Activated T-helper 17 cell treated with anti-CD3 and anti-CD28 coated beads, Interleukin-2, amount 50 U/mL, for 72 hours (primary cell): Measurements from ENCODE around the gene AGBL1. TPM values are rescaled to one million over a fixed set of nuclear protein-coding genes. Genes with fewer than 3 reads are reported as not detected.
A peak's percentile ranks its signal among the peaks of the same experiment; 100 is the strongest.

ENCODE experiments used
- ATAC-seq: fragments of 150-1000 bp; cut with Tn5 transposase; replicated peaks from 2 replicates; pipeline ENCODE4 v1.10.0; 2021; ENCODE audit warnings: mild to moderate bottlenecking, moderate library complexity
- H3K27ac Mint-ChIP-seq: one replicate; pipeline ENCODE4 v1.8.0; 2022; ENCODE audit warnings: mixed read lengths
- H3K27me3 Mint-ChIP-seq: one replicate; pipeline ENCODE4 v1.8.0; 2022; ENCODE audit warnings: mixed read lengths
- H3K36me3 Mint-ChIP-seq: one replicate; pipeline ENCODE4 v1.8.0; 2022; ENCODE audit warnings: low read depth, mild to moderate bottlenecking, mixed read lengths
- H3K4me1 Mint-ChIP-seq: one replicate; pipeline ENCODE4 v1.8.0; 2022; ENCODE audit warnings: mixed read lengths
- H3K4me3 Mint-ChIP-seq: one replicate; pipeline ENCODE4 v1.8.0; 2022; ENCODE audit warnings: mild to moderate bottlenecking, mixed read lengths
- H3K9me3 Mint-ChIP-seq: one replicate; pipeline ENCODE4 v1.8.0; 2022; ENCODE audit warnings: mixed read lengths
- total RNA-seq, 2 donors: library from RNA; stranded (reverse); gene quantifications; one replicate each; pipeline ENCODE4 v1.2.3, GENCODE V29; 2022

AGBL1 gene
- total RNA-seq, 2 donors from 2014 or later = 0.19 TPM; not detected in 1

DNA sequence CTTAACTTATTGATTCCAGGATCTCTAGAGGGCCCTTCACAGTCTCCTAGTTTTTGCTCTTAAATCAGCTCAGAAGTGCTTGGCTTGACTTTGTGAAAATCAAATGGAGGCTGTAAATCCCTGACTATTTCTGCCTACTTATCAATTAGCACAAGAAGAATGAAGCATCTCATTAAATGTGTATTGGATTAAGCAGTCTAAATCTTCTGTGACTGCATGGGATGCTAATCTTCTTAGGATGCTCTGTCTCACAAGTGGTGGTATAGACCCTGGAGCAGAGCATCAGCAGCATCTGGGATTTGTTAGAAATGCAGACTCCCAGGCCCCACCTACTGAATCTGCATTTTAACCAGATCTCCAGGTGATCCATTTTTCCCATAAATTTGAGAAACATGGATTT lies 488.7 kb downstream of the AGBL1 start:
- Mint-ChIP-seq H3K27me3 (peaks cover 3% of the 10 kb centered on the region), H3K9me3 (peaks cover 5% of the 10 kb centered on the region), H3K4me3 (no peak overlapping the region), H3K27ac (no peak overlapping the region), H3K36me3 (no peaks in the 10 kb centered on the region), H3K4me1 (peaks cover 8% of the 10 kb centered on the region)
- no peak for ATAC-seq

DNA sequence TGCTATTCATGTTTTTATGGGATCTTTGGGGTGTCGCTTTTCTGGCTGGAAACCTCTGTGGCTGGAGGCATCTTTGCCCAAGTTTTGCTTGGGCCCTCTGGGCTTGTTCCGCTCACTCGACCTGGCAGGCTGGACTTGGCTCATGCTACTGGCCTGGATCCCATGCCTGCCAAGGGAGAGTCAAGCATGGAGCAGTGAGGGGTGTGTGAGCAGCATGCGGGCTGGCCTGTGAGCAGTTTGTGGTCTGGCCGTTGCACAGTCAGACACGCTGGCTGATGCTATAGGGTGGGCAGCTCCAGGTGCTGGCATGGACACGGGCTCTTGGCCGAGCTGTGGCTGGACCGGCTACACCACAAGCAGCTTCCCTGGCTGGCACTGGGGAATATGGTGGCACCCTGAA lies 491.1 kb downstream of the AGBL1 start:
- peaks cover 16% of the 10 kb centered on the region for H3K4me1 Mint-ChIP-seq
- no peak overlapping the region for H3K4me3 Mint-ChIP-seq
- H3K36me3 Mint-ChIP-seq = no peaks in the 10 kb centered on the region
- H3K27ac Mint-ChIP-seq = no peak overlapping the region
- no peak for ATAC-seq
- peaks cover 3% of the 10 kb centered on the region for H3K27me3 Mint-ChIP-seq
- H3K9me3 Mint-ChIP-seq = no peaks in the 10 kb centered on the region

DNA sequence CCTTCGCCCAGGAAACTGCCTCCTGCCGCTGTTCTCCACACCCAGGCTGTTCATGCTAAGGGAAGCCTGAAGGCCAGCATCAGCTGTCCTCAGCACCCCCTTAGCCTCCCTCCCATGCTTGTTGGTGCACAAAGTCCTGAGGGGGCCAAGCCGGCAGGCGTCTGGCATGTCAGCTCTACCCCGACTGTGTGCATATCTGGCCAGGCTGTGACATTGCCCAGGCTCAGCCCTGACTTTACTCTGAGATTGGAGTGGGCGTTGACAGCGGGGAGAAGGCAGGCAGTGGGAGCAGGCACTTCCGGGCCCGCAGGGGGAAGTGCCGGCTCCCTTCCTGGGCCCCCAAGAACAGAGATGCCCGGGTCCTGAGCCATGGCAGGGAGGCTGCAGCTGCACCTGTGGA lies 492.2 kb downstream of the AGBL1 start:
- no peaks in the 10 kb centered on the region for H3K36me3 Mint-ChIP-seq

DNA sequence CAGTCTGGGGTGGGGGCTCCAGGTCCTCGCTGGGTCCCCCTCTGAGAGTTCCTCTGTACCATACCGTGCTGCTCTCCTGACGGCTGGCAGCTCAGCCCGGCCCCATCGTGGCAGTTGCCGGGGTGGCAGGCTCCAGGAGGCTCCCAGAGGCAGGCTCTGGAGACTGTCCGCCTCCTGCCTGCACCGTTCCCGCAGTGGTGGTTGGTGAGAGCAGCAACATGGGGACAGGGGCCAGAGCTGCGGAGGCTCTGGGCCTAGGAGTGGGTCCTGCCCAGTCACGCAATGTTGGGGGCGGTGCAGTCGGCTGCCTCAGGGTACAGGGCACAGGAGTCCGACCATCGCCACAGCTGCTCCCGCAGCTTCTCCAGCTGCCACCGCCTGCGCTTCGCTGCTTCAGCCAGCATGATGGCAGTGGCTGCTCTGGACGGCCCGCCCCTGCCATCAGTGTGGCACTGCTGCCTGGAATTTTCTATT lies 492.7 kb downstream of the AGBL1 start:
- no peaks in the 10 kb centered on the region for H3K36me3 Mint-ChIP-seq
- H3K27ac Mint-ChIP-seq = no peak overlapping the region
- ATAC-seq = no peak
- peaks cover 12% of the 10 kb centered on the region for H3K4me1 Mint-ChIP-seq
- H3K9me3 Mint-ChIP-seq = peaks cover 7% of the 10 kb centered on the region
- peaks cover 3% of the 10 kb centered on the region for H3K27me3 Mint-ChIP-seq
- no peak overlapping the region for H3K4me3 Mint-ChIP-seq

More for the DNA sequence above, 492.2 kb downstream of the AGBL1 start:
- ATAC-seq = no peak
- peaks cover 3% of the 10 kb centered on the region for H3K27me3 Mint-ChIP-seq
- no peak overlapping the region for H3K27ac Mint-ChIP-seq
- H3K4me1 Mint-ChIP-seq = peaks cover 12% of the 10 kb centered on the region
- peaks cover 4% of the 10 kb centered on the region for H3K9me3 Mint-ChIP-seq
- no peak overlapping the region for H3K4me3 Mint-ChIP-seq

DNA sequence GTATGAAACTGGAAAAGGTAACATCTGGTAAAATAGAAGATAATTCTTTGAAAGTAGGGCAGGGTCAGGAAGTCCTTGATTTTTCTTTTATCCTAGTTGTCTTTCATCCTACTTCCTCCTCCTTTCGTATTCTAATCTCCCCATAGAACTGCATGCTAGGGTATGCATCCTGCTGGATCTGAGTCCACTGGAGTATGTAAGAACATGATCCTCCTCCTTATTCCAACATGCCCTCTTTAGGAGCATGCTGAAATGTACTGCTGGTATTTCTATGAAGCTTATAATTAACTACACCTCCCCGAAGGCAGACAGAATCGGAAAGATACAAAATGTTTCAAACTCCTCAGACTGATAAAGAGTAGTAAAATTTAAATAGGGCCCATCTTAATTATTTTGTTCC lies 493.8 kb downstream of the AGBL1 start:
- peaks cover 7% of the 10 kb centered on the region for H3K9me3 Mint-ChIP-seq
- no peaks in the 10 kb centered on the region for H3K36me3 Mint-ChIP-seq
- ATAC-seq = no peak
- H3K4me1 Mint-ChIP-seq = peaks cover 12% of the 10 kb centered on the region
- no peak overlapping the region for H3K27ac Mint-ChIP-seq
- H3K4me3 Mint-ChIP-seq = no peak overlapping the region
- H3K27me3 Mint-ChIP-seq = peaks cover 3% of the 10 kb centered on the region

DNA sequence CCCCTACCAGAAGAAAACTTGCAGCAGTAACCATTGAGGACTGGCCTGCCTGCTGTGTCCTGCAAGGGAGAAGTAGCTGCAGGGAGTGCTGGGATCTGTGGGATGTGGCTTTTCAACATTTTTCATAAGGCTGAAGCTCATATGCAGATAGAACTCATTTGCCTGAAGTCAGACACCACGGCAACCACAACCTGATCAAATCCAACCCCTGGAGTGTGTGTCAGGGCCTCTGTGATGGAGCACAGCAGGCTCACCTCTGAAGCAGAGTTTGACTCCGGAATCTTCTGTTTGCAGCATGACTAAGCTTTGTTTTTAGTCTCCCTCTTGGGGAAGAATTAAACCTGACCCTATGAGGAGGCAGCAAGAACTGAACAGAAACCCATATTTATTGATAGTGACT lies 508.7 kb downstream of the AGBL1 start:
- H3K27me3 Mint-ChIP-seq = no peaks in the 10 kb centered on the region
- no peak overlapping the region for H3K4me3 Mint-ChIP-seq
- H3K36me3 Mint-ChIP-seq = no peaks in the 10 kb centered on the region
- peaks cover 4% of the 10 kb centered on the region for H3K9me3 Mint-ChIP-seq
- H3K4me1 Mint-ChIP-seq = no peaks in the 10 kb centered on the region
- ATAC-seq = no peak
- no peak overlapping the region for H3K27ac Mint-ChIP-seq

DNA sequence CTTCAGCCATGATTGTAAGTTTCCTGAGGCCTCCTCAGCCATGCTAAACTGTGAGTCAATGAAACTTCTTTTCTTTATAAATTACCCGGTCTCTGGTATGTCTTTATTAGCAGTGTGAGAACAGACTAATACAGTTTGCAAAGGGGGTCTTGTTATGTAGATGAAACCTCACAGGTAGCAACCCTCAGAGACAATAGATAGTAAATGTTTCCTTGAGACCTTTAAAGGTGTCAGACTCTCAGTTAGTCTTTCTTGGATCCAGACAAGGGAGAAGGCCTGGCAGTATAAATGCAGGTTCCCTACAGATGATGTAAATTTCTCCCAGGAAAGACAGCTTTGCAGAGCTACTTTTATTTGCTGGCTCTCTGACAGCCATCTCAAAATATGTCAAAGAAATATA lies 510.8 kb downstream of the AGBL1 start:
- no peak overlapping the region for H3K4me3 Mint-ChIP-seq

DNA sequence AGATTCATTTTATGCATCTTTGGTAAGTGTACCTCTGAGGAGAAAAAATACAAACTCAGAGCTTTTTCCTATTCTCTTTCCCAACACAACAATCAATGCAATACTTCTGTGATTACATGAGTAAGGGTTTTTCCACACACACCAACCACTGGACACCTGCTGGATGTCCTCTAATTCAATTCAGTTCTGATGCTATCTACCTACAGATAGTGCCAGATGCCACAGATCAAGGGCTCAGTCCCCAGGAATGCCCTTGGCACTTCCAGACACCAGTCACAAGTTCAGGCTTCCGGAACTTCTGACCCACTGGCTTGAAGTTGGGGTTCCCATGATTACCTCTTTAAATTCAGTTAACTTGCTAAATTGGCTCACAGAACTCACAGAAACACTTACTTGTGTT lies 511.5 kb downstream of the AGBL1 start:
- Mint-ChIP-seq H3K4me1 (no peaks in the 10 kb centered on the region), H3K36me3 (no peaks in the 10 kb centered on the region), H3K27ac (no peak overlapping the region), H3K9me3 (peaks cover 4% of the 10 kb centered on the region), H3K4me3 (no peak overlapping the region), H3K27me3 (no peaks in the 10 kb centered on the region)
- ATAC-seq = no peak

More for the DNA sequence above, 510.8 kb downstream of the AGBL1 start:
- Mint-ChIP-seq H3K27me3 (no peaks in the 10 kb centered on the region), H3K36me3 (no peaks in the 10 kb centered on the region), H3K4me1 (no peaks in the 10 kb centered on the region), H3K9me3 (peaks cover 4% of the 10 kb centered on the region), H3K27ac (no peak overlapping the region)
- no peak for ATAC-seq

DNA sequence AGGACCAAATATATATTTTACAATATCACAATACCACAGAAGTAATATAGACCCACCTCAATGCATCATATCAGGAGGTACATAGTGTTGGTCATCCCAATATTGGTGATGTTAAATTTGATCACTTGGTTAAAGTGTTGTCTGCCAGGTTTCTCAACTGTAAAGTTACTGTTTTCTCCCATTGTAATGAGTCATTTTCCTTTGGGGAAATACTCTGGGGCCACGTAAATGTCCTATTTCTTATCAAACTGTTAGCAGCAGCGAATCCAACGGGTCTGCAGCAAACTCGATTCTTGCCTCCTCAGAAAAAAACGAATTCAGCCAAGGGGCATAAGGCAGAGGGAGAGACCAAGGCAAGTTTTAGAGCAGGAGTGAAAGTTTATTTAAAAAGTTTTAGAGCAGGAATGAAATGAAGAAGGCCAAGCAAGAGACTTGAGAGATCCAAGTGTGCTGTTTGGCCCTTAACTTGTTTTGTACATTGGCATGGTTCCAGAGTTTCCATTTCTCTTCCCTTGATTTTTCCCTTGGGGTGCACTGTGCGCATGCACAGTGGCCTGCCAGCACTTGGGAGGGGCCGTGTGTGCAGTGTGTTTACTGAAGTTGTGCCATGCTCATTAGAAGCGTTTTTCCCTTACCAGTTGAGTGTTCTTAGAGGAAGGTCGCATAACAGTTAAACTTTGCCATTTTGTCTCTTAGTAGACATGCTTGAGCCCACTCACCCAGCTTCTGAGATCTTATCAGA lies 512.5 kb downstream of the AGBL1 start:
- Mint-ChIP-seq H3K4me3 (no peak overlapping the region), H3K4me1 (no peaks in the 10 kb centered on the region), H3K36me3 (no peaks in the 10 kb centered on the region), H3K27ac (no peak overlapping the region), H3K9me3 (peaks cover 4% of the 10 kb centered on the region), H3K27me3 (no peaks in the 10 kb centered on the region)
- ATAC-seq = no peak

DNA sequence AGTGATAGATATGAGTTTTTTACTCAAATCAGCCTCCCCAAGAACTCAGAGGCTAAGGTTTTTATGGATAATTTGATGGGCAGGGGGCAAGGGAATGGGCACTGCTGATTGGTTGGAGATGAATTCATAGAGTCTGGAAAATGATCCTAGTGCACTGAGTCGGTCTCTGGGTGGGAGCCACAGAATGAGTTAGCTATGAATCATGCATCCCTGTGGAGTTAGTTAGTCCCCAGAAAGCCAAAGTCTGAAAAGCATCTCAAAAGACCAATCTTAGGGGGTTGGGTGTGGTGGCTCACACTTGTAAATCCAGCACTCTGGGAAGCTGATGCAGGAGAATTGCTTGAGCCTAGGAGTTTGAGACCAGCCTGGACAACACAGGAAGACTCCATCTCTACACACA lies 516.1 kb downstream of the AGBL1 start:
- Mint-ChIP-seq H3K9me3 (no peaks in the 10 kb centered on the region), H3K36me3 (no peaks in the 10 kb centered on the region), H3K27ac (no peak overlapping the region), H3K27me3 (no peaks in the 10 kb centered on the region), H3K4me3 (no peak overlapping the region), H3K4me1 (no peaks in the 10 kb centered on the region)
- ATAC-seq = no peak

DNA sequence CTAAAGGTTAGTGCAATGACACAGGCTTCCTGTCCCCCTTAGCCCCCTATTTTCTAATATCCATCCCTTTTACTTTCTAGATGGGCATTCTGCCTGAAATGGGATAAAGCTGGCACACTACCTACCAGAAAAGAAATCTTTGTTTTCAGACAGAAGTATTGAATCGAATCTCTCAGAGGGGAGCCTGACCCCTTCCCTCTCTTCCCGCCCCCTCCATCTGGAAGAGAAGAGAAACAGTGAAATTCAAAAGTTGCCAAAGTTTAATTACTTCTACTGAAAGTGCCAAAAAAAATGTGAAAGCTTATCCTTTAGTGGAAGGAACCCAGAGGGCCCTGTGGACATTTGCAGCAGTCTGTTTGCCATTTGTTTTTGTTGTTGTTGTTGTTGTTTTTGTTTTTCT lies 523.8 kb downstream of the AGBL1 start:
- Mint-ChIP-seq H3K4me1 (no peaks in the 10 kb centered on the region), H3K36me3 (no peaks in the 10 kb centered on the region), H3K9me3 (peaks cover 7% of the 10 kb centered on the region), H3K27ac (no peak overlapping the region), H3K4me3 (no peak overlapping the region), H3K27me3 (peaks cover 3% of the 10 kb centered on the region)
- ATAC-seq = no peak

DNA sequence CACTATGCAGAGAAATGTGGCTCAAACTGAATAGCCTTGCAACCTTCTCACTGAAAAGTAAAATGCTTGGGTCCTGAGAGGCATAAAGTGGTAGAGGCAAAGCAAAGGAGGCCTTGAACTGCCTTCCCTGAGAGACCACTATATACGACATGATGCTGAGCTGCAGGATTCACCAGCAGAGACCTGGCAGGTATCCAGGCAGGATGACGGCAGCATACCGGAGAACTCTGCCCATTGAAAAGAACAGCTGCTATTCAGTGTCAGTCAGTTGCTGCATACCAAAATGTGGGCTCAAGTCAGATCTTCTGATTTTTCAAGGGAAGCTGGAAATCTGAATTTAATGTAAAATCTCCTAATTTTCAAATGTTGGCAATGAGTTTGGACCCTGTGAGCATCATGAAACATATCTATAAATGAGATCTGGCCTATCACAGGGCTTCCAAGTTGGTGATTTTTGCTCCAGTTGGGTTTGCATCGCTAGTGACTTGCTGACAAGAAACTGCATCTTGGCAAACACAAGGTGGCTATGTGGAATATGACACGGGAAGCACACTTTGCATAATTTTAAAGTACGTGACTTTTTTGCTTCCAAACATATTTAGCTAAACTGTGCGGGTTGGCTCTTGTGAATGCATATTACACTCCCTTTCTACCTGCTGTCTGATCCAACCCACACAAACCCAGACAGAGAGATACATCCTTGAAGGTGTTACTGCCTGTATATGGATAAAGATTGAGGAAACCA lies 529.0 kb downstream of the AGBL1 start:
- H3K36me3 Mint-ChIP-seq = no peaks in the 10 kb centered on the region
- no peak for ATAC-seq
- peaks cover 3% of the 10 kb centered on the region for H3K27me3 Mint-ChIP-seq
- peaks cover 30% of the 10 kb centered on the region for H3K4me1 Mint-ChIP-seq
- no peak overlapping the region for H3K4me3 Mint-ChIP-seq
- peaks cover 7% of the 10 kb centered on the region for H3K9me3 Mint-ChIP-seq
- H3K27ac Mint-ChIP-seq = no peak overlapping the region

DNA sequence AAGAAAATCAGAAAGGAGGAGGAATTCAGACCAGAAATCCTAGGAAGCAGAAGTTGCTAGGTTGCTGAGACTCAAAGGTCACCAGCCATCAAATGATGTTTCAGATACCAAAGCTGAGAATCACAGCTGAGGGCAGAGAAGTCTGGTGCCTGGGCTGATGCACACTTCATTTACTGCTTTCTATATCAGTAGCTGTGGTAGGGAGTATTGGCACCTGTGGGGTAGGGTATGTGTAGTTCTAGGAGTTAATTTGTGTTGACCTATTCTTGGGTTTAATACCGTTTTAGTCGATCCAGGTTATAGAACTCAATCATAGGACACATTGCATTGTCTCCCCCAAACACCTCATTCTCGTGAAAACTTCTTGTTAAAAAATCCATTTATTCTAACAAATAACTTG lies 529.6 kb downstream of the AGBL1 start:
- Mint-ChIP-seq H3K27ac (no peak overlapping the region), H3K4me3 (no peak overlapping the region), H3K27me3 (peaks cover 3% of the 10 kb centered on the region), H3K9me3 (peaks cover 7% of the 10 kb centered on the region), H3K4me1 (peaks cover 30% of the 10 kb centered on the region), H3K36me3 (no peaks in the 10 kb centered on the region)
- ATAC-seq = peak; percentile 37

DNA sequence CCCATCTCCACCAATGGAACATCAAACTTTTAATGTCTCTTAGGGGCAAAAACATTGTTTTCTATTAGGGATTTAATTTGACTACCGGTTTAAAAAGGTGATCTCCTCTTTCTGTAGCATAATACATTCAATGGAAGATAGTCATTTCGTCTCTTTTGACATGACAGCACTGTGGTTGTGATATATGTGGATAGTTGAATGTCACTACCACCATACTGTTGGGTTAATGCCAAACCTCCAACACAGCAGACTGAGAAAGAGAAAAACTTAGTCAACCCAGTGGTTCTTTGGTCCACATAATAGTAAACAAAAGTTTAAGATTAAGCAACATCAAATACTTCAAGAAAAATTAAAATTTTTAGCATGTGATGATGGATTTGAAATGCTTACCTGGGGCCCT lies 530.4 kb downstream of the AGBL1 start:
- H3K4me1 Mint-ChIP-seq = peaks cover 37% of the 10 kb centered on the region
- H3K27me3 Mint-ChIP-seq = peaks cover 3% of the 10 kb centered on the region
- no peaks in the 10 kb centered on the region for H3K36me3 Mint-ChIP-seq
- peak; percentile 72 for ATAC-seq
- H3K9me3 Mint-ChIP-seq = peaks cover 12% of the 10 kb centered on the region
- H3K27ac Mint-ChIP-seq = no peak overlapping the region
- no peak overlapping the region for H3K4me3 Mint-ChIP-seq

DNA sequence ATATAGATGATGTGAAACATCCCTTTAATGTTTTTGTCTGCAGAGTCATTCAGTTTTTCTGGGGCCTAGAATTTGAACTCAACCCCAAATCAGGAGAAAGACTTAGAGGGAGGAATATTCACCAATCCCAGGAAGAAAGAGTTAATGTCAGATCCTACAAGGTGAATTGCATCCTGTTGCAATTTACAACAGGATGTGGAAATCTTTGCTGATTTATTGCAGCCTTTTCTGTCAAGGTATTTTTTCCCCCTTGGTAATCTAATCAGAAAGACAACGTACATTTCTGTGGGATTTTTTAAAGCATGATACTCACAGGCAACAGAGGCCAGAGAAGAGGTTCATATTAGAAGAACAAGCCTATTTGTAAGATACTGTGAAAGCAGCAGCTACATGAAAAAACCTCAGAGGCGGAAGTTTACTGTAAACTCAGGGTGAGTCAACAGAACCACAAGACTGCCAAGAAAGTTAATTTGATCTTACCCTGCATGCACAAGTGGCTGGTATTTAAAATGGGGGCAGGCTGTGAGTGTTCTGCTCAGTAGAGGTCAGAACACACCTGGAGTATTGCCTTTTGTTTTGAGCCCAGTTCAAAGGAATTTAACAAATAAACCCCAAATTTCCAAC lies 531.9 kb downstream of the AGBL1 start:
- H3K36me3 Mint-ChIP-seq = no peaks in the 10 kb centered on the region
- peak overlapping the region; percentile 24 for H3K4me3 Mint-ChIP-seq
- no peaks in the 10 kb centered on the region for H3K27me3 Mint-ChIP-seq
- peak; percentile 77 for ATAC-seq
- peaks cover 50% of the 10 kb centered on the region for H3K4me1 Mint-ChIP-seq
- H3K9me3 Mint-ChIP-seq = peaks cover 12% of the 10 kb centered on the region
- peak overlapping the region; percentile 18 for H3K27ac Mint-ChIP-seq
